Measurements from ENCODE around the gene ACACB.

The ACACB gene

GRCh38 chr12:109277899-109278762, 161.7 kb downstream of the ACACB start:
- DNase-seq (ENCODE audit: low spot score), result peak; percentile 89

- DNase-seq (ENCODE audit: low spot score), result no peak
Measured at GRCh38 chr12:109278912-109279311, 162.5 kb downstream of the ACACB start.

DNA sequence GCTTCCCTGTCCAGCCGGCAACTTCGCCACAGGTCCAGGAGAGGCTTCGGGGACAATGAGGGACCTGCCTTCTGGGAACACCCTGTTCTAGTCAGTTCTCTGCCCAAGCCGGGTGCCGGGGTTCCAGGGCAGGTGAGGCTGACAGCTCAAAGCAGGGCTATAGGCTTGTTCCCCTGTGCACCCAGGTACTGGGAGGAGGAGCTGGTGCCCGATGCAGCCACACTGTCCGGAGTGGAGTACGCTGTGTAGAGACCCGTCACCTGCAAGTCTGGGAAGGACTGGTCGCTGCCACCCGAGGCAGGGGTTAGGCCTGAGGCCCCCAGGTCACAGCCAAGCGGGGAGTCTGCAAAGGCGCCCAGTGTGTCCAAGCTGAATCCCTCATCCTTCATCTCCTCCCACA, 163.1 kb downstream of the ACACB start:
- no peak for DNase-seq (ENCODE audit: low spot score)

DNA sequence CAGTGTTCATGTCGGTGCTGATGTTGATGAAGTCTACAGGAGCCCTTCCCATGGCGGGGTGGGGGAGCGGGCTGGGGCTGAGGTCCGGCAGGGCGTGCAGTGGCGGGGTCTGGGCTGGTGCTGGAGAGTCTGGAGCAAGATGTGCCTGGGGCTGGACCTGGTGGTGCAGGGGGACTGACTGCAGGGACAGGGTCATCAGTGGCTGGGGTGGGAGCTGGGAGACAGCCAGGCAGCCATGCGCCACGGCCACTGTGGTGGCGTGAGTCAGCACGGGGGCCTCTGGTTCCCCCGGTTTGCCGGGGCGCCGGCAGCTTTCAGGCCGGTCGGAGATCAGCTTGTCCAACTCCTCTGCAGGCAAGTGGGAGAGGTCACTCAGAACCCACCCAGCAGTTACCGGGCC, 165.1 kb downstream of the ACACB start:
- no peak for DNase-seq (ENCODE audit: low spot score)

- DNase-seq (ENCODE audit: low spot score), result no peak
Measured at GRCh38 chr12:109284392-109284791, 168.0 kb downstream of the ACACB start.

DNA sequence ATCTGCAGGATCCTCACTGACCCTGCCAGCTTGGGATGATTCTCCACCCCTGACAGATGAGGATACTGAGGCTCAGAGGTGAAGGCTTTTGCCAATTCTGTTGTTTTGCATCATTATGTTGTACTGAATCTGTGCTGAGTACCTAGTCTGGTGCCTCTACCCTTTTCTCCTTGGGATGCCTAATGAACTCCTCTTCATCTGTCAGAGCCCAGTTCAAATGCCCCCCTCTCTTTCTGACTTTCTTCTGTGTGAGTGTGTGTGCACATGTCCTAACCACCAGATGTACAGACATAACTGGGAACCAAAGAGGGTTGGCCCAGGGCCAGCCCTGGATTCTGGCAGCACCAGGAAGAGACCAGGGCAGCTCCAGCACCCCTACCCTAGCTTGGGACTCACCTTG, 169.9 kb downstream of the ACACB start:
- no peak for DNase-seq (ENCODE audit: low spot score)

DNA sequence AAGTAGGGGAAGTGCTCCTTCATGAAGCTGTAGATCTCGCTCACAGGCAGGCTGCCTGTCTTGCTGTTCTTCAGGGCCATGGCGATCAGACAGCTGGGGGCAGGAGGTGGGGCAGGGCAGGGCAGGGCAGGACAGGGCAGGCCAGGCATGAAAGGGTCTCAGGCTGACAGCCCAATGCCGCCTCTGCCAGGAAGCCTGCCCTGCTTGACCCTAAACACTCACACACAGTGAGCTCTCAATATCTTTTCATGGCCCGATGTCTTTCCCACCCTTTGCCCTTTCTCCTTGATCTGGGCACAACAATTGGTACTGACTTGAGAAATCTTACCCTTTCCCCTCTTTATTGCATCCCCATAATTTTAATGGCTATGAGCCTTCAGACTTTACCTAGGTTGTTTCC, 170.3 kb downstream of the ACACB start:
- no peak for DNase-seq (ENCODE audit: low spot score)

DNA sequence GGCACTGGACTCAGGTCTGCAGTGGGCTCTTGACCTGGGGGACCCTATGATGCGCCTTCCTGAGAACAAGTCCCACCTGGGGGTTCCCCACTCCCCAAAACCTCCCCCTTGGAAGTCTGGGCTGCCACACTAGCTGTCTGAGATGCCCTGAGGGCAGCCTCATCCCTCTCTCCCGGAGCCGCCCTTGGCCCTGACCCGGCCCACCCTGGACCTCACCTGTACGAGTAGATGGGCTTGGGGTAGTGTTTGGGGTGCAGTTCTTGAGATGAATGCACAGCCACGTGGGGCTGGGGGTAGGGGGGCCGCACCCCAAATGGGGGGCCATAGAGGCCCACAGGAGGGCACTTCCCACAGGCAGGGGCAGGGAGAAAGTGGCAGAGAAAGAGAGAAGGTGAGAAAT, 170.8 kb downstream of the ACACB start:
- no peak for DNase-seq (ENCODE audit: low spot score)

GRCh38 chr12:109287811-109288469, 171.6 kb downstream of the ACACB start:
- DNase-seq (ENCODE audit: low spot score), result no peak

DNA sequence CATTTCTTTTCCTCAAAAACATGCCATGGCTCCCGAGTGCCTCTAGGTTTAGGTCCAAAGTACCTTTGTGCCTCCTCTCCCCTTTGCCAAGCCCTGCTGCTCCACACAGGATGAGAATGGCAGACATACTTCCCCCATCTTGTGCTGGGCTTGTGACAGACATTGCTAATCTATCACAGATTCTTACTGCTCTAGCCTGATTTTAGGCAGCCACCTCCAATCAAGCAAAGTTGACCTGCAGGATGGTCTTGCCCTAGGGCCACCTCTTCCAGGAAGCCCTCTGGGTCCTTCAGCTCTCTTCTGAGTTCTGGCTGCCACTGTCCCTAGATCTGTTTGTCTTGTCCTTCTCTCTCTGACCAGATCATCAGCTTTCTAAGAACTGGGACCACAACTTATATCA, 172.2 kb downstream of the ACACB start:
- DNase-seq (ENCODE audit: low spot score), result no peak

DNA sequence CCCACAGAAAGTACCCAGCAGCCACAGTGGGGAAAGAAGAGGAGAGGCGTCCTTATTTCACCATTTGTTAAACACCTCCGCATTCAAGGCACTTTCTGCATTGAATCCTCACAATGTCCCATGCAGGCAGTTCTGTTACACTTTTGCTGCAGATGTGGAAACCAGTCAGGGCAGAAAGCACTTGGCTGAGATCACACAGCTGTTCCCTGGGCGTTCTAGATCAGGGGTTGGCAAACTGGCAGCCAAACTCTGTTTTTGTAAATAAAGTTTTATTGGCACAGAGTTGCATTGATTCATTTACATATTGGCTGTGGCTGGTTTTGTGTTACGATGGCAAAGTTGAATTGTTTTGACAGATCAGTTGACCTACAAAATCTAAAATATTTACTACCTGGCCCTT, 172.6 kb downstream of the ACACB start:
- no peak for DNase-seq (ENCODE audit: low spot score)

GRCh38 chr12:109289551-109289950, 173.2 kb downstream of the ACACB start:
- no peak for DNase-seq (ENCODE audit: low spot score)

- no peak for DNase-seq (ENCODE audit: low spot score)
Measured at GRCh38 chr12:109290061-109290460, 173.7 kb downstream of the ACACB start.

- no peak for DNase-seq (ENCODE audit: low spot score)
Measured at GRCh38 chr12:109291117-109291516, 174.7 kb downstream of the ACACB start.

DNA sequence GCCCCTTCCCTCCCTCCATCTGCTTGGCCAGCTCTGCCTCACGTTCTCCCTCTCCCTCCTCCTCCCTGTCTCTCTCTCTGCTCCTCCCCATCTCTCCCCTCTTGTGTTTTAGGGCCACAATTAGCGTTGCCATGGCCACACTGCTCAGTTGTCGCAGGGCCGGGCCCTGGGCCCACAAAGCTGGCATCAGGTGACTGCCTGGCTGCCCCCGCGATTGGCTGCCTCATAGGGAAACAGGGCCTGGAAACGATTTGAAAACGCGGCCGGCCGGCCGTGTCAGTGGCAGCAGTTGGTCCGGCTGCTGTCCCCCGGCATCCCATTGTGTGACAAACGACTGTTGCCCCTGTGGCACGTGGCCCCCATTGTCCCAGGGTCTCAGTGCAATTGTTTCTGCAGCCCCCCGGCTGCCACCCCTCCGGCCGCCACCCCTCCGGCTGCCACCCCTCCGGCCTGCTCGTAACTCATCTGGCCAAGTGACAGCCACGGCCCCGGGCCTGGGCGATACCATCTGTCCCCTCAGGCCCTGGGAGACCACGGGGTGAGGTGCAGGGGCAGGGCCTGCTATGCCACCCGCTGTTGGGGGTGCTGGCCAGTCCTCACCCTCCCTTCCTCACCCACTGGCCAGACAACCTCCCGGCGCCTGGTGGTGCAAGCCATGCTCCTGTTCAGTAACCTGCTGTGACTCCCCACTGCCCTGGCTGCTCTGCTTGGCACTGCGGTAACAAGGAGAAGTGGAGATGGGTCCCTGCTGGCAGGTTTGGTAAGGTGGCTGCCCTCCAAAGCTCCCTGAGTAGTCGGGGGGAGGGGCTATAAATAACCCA, 175.3 kb downstream of the ACACB start:
- no peak for DNase-seq (ENCODE audit: low spot score)

- DNase-seq (ENCODE audit: low spot score), result no peak
Measured at GRCh38 chr12:109292342-109292711, 175.9 kb downstream of the ACACB start.

DNA sequence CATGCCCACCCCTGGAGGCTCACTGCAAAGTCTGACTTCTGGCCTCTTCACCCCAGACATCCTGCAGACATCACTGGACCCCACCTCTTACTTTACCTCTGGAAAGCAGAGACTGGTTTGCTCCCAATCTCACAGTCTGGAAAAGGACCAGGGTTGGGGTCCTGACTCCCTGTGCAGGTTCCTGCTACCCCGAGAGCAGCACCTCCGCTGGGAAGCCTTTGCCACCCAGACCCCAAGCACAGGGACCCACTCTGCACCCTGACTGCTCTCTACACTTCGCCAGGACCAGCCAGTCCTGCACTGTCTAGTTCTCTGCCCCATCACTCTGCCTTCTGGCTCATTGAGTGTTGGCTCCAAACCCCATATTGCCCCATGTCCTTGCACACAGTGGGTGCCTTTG, 176.7 kb downstream of the ACACB start:
- no peak for DNase-seq (ENCODE audit: low spot score)

- no peak for DNase-seq (ENCODE audit: low spot score)
Measured at GRCh38 chr12:109294286-109294796, 178.0 kb downstream of the ACACB start.

GRCh38 chr12:109295764-109296425, 179.5 kb downstream of the ACACB start:
- no peak for DNase-seq (ENCODE audit: low spot score)

DNA sequence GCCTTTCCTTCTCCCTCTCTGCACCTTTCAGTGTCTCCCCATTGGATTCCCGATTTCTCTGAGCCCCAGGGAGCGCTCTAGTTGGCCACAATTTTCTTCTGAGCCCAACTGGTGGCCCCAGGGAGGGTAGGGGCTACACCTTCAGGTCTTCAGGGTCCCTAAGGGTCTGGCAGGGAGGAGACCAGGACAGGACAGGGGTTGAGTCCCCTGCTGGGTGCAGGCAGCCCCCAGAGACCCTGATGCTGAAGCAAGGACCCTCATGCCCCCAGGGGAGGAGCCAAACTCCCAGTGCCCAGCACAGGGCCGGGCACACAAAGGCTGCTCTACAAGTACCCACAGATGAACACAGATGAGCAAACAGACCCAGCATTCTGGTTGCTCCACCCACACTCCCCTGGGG, 180.0 kb downstream of the ACACB start:
- DNase-seq (ENCODE audit: low spot score), result no peak

GRCh38 chr12:109299849-109300248, 183.5 kb downstream of the ACACB start:
- DNase-seq (ENCODE audit: low spot score), result no peak

DNA sequence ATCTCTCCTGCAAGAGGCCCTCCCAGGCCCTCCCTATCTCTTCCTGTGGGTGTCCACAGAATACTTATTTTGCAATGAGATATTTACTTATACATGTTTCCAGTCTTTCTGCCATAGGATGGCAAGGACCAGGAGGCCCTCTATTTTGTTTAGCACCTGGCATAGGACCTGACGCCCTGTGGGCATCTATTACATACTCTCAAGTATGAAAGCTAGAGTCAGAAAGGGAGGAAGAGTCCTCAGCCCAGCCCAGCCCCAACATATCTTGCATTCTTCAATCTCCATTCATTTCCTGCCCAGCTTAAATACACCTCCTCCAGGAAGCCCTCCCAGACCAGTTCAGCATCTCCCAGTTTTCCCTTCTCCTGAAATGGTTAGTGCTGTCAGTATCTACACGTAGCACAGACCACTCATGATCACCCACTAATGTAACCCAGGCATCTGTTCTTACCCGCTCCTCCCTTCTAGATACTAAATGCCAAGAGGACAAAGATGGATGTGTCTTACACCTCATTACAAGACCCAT, 185.3 kb downstream of the ACACB start:
- no peak for DNase-seq (ENCODE audit: low spot score)

All from HuH-7 (cell line).